ENCODE results near the gene IL1RN.

GRCh38 chr2:113162869-113163268 is 35.5 kb downstream of the IL1RN start:
- TF ChIP-seq CTCF (IDR thresholded peaks at IDR 0.05) (no peak), POLR2A (IDR thresholded peaks at IDR 0.05) (no peak)

Measured in thyroid gland (tissue), 4 donors.